Measurements from ENCODE around the gene TCEAL7.

DNA sequence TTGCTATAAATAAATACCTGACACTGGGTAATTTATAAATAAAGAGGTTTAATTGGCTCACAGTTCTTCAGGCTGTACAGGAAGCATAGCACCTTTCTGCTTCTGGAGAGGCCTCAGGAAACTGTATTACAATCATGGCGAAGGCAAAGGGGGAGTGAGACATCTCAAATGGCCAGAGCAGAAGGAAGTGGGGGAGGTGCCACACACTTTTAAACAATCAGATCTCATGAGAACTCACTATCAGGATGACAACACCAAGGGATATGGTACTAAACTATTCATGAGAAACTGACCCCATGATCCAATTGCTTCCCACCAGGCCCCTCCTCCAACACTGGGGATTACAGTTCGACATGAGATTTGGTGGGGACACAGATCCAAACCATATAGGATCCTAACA lies 14.6 kb downstream of the TCEAL7 start:
- TF ChIP-seq CTCF (IDR thresholded peaks at IDR 0.05) (no peak), ZFX (IDR thresholded peaks at IDR 0.05; ENCODE audit: borderline replicate concordance) (no peak)
